NCI-H345 (cell line): Measurements from ENCODE around the gene CHST15.

Source experiments
- DNase-seq: peaks from one replicate; lab custom pipeline; 2025; lab: John Stamatoyannopoulos, UW

CHST15 gene

DNA sequence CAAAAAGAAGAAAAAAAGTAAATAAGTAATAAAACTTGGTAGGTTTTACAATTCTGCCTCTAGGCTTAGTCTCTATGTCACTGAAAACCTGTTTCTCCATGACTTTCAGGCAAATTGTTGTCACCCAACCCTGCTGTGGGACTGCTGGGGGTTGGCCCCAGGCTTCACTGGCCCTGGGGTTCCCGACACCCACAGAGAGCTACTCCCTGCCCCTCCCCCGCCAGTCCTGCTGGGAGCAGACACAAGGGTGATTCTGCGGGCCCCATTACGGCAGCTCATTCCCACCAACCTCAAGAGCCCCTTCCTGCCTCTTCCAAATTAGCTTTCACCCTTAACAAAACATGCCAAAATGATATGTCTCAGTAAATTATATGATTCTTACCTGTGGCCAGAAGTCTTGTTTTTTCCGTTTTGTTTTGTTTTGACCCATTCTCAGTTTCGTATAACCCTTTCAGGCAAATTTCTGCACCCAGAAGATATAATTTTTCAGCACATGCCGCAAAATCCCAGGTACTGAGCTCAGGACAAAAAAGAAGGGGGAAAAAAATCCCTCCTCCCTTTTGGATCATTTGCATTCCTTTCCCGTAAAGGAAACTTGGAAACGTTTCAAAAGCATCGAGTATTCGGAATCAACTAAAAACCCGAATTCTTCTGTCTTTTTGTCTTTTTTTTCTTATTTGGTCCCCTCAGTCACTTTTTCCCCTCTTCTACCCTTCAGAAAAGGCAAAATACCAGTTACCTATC, 27.8 kb downstream of the CHST15 start:
- no peak for DNase-seq

DNA sequence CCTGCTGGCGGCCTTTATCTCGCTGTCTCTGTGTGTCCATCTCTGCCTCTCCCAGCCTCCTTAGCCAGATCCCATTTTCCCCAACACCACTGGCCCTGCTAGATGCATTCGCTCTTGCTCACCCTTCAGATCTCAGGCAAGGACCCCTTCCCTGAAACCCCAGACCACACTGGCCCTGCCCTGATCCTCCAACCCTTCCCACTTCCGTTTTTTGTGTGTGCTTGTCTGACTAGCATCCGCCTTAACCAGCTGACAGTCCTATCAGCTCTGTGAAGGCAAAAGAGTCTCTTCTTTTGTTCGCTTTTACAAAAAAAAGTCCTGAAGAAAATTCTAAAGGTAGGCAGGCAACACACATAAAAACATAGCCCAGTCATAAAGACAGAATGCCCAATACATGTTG, 28.7 kb downstream of the CHST15 start:
- DNase-seq: no peak

DNA sequence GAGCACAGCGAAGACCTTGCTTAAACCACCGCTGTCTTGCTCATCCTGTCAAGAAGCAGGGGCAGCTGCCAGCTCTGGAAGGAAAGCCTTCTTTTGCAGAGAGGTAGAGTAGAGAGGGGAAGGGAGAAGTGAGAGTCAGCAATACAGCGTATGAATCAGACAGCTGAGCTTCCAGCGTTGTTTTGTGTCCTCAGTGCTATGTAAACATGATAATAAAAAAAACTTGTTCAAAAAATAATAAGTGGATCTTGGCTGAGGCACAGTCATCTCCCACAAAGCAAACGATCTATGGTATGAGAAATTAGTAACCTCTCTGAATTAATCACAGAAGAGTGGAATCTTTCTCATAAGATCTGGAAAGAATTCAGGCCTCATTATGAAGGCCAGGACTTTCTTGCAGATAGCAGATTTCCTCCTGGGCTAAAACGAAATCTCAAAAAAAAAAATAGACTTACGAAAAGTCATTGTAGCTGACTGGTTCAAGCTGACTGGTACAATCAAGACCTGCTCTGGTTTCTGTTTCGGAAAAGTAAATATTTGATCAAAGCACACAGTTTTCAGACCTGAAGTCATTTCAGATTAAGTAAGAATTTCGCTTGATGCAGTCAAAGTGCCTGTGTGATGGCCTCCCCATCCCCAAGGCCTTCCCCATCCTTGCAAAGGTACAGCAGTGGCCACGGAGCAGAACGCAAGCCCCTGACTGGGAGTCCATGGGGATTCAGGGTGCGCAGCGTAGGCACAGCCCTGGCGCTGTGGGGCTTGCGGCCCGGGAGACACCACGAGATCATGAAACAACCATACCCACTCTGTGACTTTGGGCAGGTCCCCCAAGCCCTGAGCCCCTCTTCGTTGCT, 29.4 kb downstream of the CHST15 start:
- DNase-seq: no peak

DNA sequence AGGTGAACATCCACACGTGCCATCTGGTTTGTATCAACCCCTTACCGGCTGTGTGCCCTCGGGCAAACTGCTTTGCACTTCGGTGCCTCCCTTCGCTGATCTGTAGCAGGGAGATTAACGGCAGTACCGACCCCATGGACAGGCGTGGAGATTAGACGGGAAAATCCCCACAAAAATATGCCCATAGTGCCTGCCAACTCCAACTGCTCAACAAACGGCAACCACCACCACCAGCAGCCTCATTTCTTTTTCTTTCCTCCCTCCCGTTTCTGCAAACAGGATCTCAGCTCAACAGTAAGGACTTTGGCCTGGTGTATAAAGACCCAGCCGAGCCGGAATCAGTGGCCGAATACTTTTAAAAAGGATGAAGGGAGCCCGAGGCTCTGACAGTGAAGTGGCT, 31.0 kb downstream of the CHST15 start:
- no peak for DNase-seq

DNA sequence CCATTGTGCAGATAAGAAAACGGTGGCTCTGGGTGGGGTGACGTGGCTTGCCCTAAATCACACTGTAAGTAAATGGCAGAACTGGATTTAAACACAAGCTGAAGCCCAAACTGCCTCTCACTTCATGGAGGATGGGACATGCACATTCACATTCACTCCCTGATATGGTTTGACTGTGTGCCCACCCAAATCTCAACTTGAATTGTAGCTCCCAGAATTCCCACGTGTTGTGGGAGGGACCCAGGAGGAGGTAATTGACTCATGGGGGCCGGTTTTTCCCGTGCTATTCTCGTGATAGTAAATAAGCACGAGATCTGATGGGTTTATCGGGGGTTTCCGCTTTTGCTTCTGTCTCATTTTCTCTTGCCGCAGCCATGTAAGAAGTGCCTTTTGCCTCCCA, 32.4 kb downstream of the CHST15 start:
- no peak for DNase-seq

DNA sequence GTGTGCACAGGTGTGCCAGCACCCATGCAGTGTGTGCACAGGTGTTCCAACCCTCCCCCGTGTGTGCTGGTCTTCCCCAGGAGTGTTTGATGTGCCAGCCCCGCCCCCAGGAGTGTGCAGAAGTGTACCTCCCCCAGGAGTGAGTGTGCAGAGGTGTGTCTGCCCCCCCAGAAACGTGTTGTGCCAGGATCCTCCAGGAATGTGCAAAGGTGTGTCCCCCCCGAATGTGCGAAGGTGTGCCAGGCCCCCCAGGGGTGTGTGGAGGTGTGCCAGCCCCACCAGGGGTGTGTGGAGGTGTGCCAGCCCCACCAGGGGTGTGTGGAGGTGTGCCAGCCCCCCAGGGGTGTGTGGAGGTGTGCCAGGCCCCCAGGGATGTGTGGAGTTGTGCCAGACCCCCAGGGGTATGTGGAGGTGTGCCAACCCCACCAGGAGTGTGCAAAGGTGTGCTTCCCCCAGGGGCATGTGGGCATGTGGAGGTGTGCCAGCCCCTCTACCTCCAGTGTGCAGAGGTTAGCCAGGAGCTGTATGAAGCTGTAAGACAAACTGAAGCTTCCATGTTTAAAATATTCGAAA, 33.2 kb downstream of the CHST15 start:
- DNase-seq: no peak

DNA sequence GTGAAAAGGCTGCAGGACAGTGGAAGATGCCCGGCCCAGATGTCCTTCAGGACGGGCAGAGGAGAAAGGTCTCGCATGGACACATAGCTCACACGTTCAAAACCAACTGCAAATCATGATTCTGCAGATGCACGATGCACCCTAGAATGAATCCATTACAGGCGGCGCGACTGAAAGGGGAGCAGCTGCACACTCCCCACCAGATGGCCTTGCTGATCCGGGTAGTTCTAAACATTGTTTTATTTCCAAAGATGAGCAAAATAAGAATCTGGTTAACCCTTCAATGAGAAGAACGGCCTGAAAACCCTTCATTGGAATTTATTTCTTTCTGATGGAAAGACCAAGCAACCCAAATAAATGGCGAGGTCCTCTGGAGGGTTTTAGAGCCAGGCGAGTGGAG, 33.8 kb downstream of the CHST15 start:
- DNase-seq: no peak

DNA sequence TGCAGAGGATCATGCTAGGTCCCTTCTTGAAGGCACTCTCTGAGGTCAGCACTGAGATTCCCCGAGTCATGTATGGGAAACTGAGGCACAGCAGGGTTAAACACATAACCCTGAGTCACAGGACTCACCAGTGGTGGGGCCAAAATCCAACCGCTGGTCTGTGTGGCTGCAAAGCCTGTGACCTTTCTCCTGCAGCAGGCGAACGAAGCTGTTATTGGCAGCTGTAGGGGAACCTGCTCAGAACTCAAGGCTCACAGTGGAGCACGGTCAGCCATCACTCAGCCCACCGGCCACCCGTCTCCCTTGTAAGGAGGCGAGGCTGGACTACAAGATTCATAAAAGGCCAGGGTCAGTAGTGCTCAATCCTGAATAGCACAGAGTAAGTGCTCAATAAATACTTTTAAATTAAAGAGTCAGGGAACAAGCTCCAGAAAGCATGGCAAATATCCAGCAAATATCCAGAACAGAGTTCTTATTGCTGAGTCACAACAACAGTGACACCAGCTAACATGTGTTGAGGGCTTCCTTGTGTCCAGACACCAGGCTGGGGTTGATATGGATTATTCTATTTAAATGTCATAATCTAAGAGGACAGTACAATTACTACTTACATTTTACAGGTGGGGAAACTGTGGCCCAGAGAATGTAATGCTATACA, 34.9 kb downstream of the CHST15 start:
- no peak for DNase-seq

DNA sequence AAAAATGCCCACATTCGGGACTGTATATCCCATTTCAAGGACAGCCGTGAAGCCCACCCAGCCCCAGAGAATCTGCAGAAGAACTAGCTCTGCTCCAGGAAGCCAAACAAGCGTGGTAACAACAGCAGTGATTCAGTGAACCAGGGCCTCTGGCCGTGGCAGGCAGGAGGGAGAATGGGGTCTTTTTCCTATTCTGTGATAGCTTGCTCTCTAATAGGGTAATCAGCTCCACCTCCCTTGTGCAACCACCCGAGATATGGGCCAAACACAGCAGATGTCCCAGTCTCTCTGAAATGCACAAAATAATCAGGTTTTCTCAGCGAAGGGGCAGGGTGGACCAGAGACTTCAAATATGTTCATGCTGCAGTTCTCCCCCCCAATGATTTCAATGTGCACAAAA, 35.8 kb downstream of the CHST15 start:
- DNase-seq: no peak

DNA sequence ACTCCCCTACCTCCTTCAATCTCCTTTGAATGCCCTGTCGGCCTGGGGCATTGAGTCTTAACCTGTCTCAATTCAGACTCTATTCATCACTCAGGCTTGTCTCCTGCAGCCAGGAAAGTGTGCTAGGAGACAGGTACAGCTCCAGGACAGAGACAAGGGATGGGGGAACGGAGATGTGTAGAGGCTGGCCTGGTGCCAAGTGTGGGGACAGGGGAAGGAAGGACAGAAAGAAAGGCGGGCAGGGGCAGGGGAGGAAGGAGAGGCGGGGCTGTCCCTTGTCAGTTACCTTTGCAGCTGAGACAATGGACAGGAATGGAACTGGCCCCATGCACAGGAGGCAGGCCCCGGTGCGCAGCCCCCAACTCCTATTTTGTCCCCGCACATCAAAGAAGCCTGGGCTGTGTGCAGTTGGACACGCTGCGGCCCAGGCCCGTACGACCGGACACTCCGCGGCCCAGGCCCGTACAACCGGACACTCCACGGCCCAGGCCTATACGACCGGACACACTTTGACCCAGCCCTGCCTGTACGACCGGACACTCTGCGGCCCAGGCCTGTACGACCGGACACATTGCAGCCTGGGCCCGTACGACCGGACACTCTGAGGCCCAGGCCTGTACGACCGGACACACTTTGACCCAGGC, 36.9 kb downstream of the CHST15 start:
- DNase-seq: no peak

DNA sequence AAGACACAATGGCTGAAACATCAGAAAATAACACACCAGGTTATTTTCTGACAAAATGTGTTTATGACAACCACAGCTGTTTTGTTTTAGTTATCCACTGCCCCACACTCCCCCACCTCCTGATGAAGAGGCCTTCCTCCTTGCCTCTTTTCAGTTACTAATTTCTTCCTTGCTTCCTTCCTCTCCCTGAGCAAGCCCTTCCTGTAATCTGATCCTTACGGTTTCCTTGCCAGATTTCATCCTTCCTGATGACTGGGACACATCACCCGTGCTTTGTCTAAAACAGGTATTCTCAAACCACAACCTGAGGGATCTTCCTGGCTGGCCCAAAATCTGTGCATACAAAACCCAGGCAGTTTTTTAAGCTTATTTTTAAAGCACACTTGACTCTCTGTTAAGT, 39.4 kb downstream of the CHST15 start:
- DNase-seq: no peak

DNA sequence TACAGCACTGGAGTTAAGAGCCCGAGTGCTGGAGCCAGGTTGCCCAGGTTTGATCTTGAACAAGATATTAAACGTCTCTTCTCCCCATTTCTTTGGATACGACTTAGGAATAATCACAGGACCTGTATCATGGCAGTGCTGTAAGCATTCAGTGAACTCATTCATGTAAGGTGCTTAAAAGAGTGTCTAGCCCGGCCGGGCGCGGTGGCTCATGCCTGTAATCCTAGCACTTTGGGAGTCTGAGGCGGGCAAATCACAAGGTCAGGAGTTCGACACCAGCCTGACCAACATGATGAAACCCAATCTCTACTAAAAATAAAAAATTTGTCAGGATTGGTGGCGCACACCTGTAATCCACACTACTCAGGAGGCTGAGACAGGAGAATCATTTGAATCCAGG, 40.8 kb downstream of the CHST15 start:
- DNase-seq: no peak

DNA sequence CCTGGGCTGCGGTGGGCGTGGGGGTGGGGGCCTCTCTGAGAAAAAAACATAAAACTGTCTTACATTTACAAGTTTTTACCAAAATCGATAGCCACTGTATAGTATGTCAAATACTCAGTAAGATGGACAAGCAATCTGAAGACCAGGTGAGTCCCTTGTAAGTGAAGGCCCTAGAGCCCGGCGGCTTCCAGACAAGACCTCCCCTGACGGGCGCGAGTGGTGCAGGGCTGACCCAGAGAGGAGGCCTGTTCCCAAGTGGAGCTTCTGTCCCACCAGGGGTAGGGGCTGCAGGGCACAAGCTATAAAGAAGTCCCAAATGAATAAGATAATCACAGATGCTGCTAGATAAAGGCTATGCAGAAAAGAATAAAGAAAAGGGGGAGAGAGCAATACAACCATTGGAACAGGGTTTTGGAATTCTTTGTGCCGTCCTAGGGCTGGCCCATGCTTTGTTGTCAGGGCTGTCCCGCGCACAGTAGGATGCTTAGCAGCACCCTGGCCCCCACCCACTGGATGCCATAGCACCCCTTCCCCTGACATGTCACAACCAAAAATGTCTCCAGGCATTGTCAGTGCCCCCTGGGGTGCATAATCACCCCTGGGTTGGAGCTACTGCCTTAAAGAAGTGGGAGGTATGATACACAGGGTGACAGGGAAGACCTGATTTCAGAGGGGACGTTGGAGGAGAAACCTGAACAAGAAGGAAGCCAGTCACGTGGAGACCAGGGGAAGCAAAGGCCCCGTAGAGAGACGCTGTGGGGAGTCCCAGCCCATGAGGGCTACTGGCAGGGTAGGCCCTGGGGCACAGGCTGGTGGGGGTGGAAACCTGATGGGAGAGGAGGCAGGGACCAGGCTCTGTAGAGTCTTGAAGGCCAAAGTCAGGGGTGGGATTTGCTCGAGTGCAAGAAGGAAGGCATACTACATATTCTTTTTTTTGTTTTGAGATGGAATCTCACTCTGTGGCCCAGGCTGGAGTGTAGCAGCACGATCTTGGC, 43.1 kb downstream of the CHST15 start:
- DNase-seq: no peak

DNA sequence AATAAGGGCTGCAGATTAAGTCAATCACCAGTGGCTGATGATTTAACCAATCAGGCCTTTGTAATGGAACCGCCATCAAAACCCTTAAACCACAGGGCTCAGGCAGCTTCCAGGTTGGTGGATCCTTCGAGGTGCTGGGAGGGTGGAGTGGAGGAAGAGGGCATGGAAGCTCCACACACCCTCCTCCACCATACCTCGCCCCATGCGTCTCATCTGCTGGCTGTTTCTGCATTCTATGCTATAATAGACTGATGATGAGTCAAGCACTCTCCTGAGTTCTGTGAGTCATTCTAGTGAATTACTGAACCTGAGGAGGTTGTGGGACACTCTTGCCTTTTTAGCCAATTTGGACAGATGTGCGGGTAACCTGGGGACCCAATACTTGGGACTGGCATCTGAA, 43.9 kb downstream of the CHST15 start:
- DNase-seq: no peak

DNA sequence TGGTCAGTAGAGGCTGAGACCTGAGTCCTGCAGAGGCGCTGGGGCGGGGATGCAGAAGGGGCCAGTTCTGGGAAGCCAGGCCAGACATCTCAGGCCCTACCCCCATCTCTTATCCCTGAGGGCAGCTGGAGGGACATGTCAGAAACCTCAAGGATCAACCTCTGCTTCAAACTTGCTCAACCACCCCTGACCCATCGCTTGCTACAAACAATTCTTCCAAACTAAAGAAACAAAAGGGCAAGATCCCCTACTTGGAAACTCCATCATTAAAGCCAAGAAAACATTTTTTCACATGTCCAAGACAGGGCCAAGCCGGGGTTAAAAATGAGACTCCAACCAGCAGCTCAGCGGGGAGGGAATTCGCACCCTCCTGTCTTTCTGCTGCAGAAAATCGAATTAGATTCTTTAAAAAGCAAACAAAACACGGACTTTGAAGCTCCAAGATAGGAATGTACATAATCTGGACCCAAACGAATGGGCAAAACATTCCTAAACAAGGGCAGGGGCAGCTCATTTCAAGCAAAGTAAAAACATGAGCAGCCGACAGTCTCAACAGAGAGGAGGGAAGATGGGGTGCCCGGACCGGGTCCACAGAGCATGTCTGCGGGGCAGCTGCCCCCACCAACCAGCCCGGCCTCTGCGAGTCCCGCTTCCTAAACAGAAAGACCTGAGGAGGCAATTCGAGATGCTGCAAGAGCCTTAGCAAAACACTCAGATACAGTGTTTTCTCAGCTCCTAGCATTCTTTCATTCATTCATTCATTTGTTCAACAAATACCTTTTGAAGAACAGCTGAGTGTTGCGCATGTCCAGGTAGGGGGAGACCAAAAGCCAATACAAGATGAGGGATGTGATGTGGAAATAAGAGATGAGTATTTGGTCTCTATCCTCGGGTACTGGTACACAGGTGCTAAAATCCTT, 44.8 kb downstream of the CHST15 start:
- no peak for DNase-seq

DNA sequence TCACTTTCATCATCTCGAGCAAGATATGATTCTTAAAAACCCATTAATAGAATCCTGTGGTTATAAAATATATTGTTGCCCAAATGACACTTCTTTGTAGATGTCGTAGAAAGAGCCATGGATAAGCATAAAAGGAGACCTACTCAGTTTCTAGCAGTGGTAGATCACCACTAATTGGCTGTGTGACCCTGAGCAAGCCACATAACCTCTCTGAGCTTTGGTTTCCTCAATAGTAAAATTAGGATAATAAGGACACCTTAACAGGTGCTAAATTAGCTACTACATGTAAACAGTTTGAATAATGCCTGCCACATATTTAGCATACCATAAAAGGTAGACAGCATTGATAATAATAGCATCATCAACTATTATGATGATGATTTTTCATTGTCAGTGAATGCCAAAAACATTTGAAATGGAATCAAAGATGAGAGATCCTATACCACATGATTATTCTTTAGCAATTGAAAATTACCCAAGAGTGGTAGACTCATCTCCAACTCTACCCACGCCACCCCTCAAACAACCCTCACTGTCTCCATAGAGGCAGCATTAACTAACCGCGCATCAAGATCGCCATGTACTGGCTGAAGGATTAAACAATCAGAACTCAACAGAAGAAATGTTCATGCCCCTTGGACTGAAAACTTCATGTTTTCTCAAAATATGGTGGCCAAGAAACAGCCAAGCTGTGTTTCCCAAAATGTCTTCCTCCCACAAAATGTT, 45.8 kb downstream of the CHST15 start:
- DNase-seq: no peak

DNA sequence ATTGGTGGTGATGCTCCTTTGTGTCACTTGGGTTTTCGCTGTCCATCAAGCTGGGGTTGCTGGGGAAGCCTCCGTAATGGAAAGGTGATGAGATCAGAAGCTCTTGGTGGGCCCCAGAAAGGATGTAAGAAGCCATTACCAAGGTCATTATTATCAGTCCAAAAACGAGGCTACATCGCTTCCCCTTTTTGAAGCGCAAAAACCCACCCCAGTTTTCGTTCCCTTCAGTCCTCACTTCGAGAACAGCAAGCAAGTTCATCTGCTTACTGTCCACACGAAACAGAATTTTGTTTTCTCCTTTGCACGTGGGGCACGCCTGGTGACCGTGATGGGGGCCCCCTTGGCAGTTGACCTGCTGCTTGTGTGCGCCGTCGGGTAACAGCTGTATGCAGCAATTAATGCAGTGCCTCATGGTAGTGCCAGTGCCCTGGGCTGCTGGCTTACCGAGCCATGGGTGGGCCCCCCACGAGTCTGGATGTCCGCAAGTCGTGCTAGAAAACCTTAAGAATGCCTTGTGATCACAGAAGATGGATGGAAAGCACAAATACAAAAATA, 47.5 kb downstream of the CHST15 start:
- DNase-seq: no peak

DNA sequence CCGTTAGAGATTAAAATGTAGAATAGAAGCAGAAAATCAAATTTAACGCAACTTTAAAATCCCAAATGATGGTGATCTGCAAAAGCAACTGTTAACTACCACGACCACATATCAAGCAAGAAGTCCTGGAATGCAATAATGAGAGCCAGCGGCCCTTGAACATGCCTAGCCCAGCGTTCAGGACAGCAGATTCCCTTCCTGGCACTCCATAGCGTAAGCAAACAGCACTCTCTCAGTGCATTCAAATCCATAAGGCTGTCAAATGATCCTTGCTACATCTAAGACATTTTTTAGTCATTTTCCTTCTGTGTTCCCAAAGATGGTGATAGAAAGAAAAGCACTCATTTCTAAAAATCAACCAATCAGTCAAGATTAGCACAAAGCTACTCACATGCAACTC, 48.1 kb downstream of the CHST15 start:
- DNase-seq: no peak
